Measurements from ENCODE around the gene TBR1. TPM values are rescaled to one million over a fixed set of nuclear protein-coding genes. Genes with fewer than 3 reads are reported as not detected.

TBR1 gene
- total RNA-seq, 4 donors from 2014 or later, result not detected

- no peak for TF ChIP-seq CTCF (IDR thresholded peaks at IDR 0.05)
- TF ChIP-seq POLR2A (IDR thresholded peaks at IDR 0.05), result no peak
- Histone ChIP-seq H3K4me3 (peak overlapping the region in 1 of 4 donors; percentile 6), H3K4me1 (peaks cover 0 to 28% (median 4%) of the 10 kb centered on the region in 4 donors), H3K27me3 (peaks cover 15 to 93% of the 10 kb centered on the region in 2 donors), H3K36me3 (no peaks in the 10 kb centered on the region), H3K27ac (no peak overlapping the region), H3K9me3 (no peaks in the 10 kb centered on the region)
- DNase-seq (ENCODE audit: low spot score in 2 of 2), result no peak
- WGBS, 2 donors, result 33 to 37% methylated on average over 26 to 56 of the region's 64 CpGs
Observed at GRCh38 chr2:161427664-161428587, 11.8 kb downstream of the TBR1 start.

GRCh38 chr2:161430386-161430785 is 14.3 kb downstream of the TBR1 start:
- peaks cover 0 to 15% (median 0%) of the 10 kb centered on the region in 4 donors for H3K4me1 ChIP-seq
- no peak for DNase-seq (ENCODE audit: low spot score in 2 of 2)
- peaks cover 0 to 8% (median under 1%) of the 10 kb centered on the region in 4 donors for H3K9me3 ChIP-seq
- H3K36me3 ChIP-seq, result no peaks in the 10 kb centered on the region
- WGBS, 2 donors, result 74 to 82% methylated on average over 2 of the region's 2 CpGs
- TF ChIP-seq CTCF (IDR thresholded peaks at IDR 0.05), result no peak
- TF ChIP-seq POLR2A (IDR thresholded peaks at IDR 0.05), result no peak
- TF ChIP-seq EP300 (IDR thresholded peaks at IDR 0.05), result no peak
- no peak overlapping the region for H3K4me3 ChIP-seq
- no peak overlapping the region for H3K27ac ChIP-seq
- H3K27me3 ChIP-seq, result peaks cover 8 to 71% of the 10 kb centered on the region in 2 donors

- Histone ChIP-seq H3K27ac (no peak overlapping the region), H3K36me3 (no peaks in the 10 kb centered on the region), H3K27me3 (peaks cover 0 to 61% of the 10 kb centered on the region in 2 donors), H3K4me3 (no peak overlapping the region), H3K4me1 (peaks cover 0 to 9% (median 0%) of the 10 kb centered on the region in 4 donors), H3K9me3 (peaks cover 0 to 14% (median 4%) of the 10 kb centered on the region in 4 donors)
- DNase-seq (ENCODE audit: low spot score in 2 of 2), result no peak
- WGBS, 2 donors, result 62 to 75% methylated on average over 3 of the region's 3 CpGs
- no peak for TF ChIP-seq POLR2A (IDR thresholded peaks at IDR 0.05)
- no peak for TF ChIP-seq CTCF (IDR thresholded peaks at IDR 0.05)
- no peak for TF ChIP-seq EP300 (IDR thresholded peaks at IDR 0.05)
Observed at GRCh38 chr2:161432107-161432506, 16.0 kb downstream of the TBR1 start.

- H3K4me3 ChIP-seq, result no peak overlapping the region
- H3K4me1 ChIP-seq, result no peaks in the 10 kb centered on the region
- no peak overlapping the region for H3K27ac ChIP-seq
- H3K9me3 ChIP-seq, result peaks cover 0 to 14% (median 4%) of the 10 kb centered on the region in 4 donors
- no peak for TF ChIP-seq POLR2A (IDR thresholded peaks at IDR 0.05)
- TF ChIP-seq CTCF (IDR thresholded peaks at IDR 0.05), result no peak
- no peak for TF ChIP-seq EP300 (IDR thresholded peaks at IDR 0.05)
- H3K36me3 ChIP-seq, result no peaks in the 10 kb centered on the region
- 25 to 56% methylated on average over 1 of the region's 1 CpG for WGBS, 2 donors
- peaks cover 0 to 41% of the 10 kb centered on the region in 2 donors for H3K27me3 ChIP-seq
- DNase-seq (ENCODE audit: low spot score in 2 of 2), result no peak
Observed at GRCh38 chr2:161434118-161434517, 18.0 kb downstream of the TBR1 start.

- DNase-seq (ENCODE audit: low spot score in 2 of 2), result no peak
- WGBS, 2 donors, result 84 to 86% methylated on average over 3 of the region's 3 CpGs
- TF ChIP-seq CTCF (IDR thresholded peaks at IDR 0.05), result no peak
- TF ChIP-seq EP300 (IDR thresholded peaks at IDR 0.05), result no peak
- no peak for TF ChIP-seq POLR2A (IDR thresholded peaks at IDR 0.05)
- no peak overlapping the region for H3K4me3 ChIP-seq
- no peaks in the 10 kb centered on the region for H3K4me1 ChIP-seq
- H3K36me3 ChIP-seq, result no peaks in the 10 kb centered on the region
- H3K27ac ChIP-seq, result no peak overlapping the region
- peaks cover 0 to 14% (median 4%) of the 10 kb centered on the region in 4 donors for H3K9me3 ChIP-seq
- peaks cover 0 to 20% of the 10 kb centered on the region in 2 donors for H3K27me3 ChIP-seq
Observed at GRCh38 chr2:161436411-161436810, 20.3 kb downstream of the TBR1 start.
